HG03571 (cell line): ENCODE measurements around the gene MYOM1.
"Not testable (repeated sequence)": the region's sequence is repeated elsewhere in the genome, so short reads cannot be mapped to it uniquely, and the experiment has no call there.

Experiments
- ATAC-seq: cut with Tn5 transposase; IDR thresholded peaks from one replicate; pipeline ENCODE4 v1.9.1; 2021; ENCODE audit not compliant: unreplicated experiment

Gene MYOM1

DNA sequence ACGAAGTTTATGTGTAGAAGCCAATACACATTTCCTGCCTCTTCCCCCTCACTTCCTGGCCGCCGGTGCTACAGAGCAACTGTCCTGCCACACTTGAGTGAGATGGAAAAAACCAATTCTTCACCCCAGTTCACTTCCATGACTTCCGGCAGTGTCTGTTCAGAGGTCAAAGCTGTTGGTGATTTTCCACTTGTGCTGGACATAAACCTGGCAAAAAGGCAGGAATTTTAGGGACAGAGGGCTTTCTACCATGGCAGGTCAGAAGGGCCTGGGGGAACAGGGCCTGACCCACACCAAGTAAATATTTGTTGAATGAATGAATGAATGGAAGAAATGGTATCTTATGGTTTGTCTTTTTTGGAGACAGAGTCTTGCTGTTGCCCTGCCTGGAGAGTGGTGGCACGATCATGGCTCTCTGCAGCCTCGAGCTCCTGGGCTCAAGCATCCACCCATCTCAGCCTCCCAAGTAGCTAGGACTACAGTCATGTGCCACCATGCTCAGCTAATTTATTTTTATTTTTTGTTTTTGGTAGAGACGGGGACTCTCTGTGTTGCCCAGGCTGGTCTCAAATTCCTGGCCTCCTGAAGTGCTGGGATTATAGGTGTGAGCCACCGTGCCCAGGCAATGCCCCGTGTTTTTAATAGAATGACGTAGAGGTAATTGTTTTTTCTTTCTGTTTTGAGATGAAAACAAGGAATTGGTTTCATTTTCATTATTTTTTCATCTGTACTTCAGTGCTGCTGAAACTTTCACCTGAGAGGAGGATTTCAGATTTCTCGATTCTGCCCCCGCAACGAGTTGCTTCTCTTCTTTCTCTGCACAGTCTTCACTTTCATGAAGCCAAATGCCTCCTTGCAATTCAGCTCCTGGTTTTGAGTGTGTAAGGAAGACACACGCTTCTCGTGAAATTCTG, 158.8 kb downstream of the MYOM1 start:
- ATAC-seq, result no peak

DNA sequence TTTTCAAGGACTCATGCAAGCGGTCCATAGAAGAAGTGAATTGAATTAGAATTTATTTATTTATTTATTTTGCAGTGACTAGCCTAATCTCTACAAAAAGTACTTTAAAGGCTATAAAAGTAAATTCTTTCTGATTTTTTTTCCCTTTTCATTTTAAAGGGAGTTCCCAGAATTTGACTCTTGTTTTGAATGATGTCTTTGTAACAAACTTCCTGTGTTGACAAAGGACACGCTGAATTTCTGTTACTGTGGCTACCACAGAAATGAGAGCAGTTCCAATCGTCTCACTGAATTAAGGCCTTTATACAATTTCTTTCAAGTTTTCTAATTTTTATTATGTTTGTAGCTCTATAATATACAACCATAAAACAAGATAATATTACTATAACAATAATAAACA, 160.5 kb downstream of the MYOM1 start:
- no peak for ATAC-seq

DNA sequence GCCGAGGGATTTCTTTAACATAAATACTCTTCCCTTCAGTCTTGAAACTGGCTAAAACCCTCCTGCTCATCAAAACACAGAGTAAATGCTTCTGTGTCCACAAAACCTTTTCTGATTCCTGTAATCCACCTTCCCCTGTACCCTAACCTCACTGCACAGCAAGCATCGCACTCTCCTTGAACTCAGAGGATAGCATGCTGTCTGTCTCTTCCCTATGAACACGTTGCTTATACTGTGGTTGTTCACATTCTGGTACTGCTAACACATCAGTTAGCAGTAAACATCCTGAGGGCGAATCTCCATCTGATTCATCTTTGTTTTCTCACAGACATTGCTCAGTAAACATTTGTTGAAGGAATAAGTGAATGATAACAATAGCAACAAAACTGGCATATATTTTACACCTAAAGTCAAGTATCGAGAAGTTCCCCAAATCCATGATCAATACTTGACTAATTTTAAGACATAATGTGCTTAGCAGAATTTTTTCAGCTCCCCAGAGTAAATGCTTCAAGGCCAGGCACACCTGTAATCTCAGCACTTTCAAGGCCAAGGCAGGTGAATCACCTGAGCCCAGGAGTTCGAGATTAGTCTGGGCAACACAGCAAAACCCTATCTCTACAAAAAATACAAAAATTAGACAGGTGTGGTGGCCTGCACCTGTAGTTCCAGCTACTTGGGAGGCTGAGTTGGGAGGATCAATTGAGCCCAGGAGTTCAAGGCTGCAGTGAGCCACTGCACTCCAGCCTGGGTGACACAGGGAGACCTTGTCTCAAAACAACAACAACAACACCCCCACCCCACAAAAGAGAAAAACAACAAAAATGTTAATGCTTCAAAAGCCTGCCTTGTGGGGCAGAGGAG, 161.2 kb downstream of the MYOM1 start:
- ATAC-seq, result no peak

DNA sequence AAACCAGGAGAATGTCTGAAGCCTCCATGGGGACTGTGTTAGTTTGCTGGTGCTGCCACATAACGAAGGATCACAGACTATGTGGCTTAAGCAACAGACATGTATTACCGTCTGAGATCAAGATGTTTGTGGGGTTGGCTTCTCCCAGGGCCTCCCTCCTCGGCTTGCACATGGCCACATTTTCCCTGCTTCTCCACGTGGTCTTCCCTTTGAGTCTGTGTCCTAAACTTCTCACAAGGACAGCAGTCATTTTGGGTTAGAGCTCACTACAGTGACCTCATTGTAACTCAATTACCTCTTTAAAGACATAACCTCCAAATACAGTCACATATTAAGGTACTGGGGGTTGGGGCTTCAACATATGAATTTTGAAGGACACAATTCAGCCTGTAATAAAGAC, 162.2 kb downstream of the MYOM1 start:
- ATAC-seq, result no peak

DNA sequence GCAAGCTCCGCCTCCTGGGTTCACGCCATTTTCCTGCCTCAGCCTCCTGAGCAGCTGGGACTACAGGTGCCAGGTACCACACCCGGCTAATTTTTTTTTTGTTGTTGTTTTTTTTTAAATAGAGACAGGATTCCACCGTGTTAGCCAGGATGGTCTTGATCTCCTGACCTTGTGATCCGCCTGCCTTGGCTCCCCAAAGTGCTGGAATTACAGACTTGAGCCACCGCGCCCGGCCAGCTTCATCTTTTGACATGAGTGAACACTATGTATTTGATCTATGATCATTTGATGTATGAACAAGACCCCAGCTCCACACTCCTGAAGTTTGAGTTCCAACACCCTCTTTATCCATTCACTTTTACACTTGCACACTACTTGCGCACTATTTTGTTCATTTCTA, 163.5 kb downstream of the MYOM1 start:
- no peak for ATAC-seq

DNA sequence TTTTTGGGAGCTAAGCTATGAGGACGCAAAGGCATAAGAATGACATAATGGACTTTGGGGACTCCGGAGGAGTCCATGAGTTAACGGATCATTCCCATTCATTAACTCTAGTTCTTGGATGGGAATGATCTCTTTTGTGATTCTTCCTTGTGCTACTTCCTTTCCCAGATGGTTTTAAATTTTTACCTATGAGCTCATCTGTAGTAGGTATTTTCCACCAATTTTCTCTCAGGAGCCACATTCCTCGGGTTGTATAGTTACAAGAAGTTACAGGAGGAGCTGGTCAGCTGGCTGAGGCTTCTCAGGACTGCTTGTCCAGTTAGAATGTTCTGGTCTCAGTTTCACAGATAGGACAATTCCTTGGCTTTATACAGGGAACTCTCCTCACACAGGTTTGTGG, 164.0 kb downstream of the MYOM1 start:
- no peak for ATAC-seq

DNA sequence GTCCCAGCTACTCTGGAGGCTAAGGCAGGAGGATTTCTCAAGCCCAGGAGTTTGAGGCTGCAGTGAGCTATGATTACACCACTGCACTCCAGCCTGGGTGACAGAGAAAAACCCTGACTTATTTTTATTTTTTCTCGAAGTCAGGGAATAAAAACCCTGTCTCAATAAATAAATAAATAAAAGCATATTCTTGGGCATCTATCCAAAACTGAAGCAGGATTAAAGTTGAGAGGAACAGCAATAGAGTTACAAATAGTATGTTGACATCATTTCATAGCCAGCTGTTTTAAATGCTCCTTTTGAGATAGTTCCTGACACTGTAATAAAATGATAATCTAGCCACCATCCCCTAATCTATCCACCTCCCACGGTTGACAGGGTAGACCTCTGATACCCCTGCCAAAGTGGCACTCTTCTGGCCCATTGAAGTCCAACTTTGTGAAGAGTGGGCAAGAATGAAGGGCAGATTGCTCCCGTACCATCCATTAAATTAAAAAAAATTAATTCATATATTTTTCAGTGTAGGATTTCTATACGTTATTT, 164.5 kb downstream of the MYOM1 start:
- ATAC-seq, result no peak

DNA sequence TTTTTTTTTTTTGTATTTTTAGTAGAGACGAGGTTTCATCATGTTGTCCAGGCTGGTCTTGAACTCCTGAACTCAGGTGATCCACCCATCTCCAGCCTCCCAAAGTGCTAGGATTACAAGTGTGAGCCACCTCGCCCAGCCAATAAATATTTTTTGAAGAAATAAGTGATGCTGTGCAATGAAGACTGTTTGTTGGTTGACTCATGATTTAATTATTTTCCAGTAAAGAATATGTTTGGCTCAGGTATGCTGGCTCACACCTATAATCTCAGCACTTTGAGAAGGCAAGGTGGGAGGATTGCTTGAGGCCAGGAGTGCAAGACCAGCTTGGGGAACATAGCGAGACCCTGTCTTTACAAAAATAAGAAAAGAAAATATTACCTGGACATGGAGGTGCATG, 165.0 kb downstream of the MYOM1 start:
- no peak for ATAC-seq

DNA sequence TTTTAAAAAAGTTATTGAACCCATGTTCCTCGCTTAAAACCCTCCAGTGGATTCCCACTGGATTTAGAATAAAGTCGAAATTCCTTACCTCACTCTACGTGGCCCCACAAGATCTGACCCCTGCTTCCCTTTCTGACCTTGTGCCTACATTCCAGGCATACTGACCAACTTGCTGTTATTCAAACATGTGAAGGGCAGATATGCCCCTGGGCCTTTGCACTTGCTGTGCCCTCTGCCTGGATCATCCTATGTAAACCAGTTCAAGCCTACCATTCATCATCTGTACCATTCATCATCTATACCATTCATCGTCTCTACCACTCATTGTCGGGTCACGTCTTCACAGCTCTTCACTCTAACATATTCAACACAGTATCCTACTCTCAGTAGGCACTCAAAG, 165.6 kb downstream of the MYOM1 start:
- no peak for ATAC-seq

DNA sequence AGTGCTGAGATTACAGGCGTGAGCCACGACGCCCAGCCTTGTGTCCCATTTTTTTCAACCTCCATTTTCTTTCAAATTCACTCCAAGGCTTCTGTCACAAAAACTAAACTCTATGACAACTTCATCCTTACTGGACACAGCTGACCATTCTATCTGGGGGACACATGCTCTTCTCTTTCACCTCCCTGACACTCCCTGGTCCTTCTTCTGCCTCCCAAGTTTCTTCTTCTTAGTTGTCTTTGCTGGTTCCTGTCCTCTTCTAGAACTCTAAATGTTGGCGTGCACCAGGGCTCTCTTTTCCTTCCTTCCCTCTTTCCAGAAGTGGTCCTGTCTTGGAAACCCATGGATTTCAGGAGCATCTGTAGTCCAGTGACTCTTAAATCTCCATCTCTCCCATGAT, 166.7 kb downstream of the MYOM1 start:
- no peak for ATAC-seq

DNA sequence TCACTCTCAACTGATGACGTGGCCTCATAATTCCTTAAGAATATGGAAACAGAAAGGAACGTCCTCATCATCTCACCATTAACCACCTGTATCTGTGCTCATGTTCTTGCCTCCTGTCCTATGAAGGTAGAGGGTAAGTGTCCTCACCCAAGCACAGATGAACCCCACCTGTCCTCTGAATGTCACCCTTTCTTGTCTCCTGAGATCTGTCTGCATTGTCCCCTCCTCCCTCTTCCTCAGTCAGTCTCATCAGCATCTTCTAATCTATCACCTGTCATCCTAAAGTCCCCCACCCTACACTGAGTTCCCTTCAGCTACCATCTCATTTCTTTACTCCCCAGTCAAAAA, 167.4 kb downstream of the MYOM1 start:
- no peak for ATAC-seq

DNA sequence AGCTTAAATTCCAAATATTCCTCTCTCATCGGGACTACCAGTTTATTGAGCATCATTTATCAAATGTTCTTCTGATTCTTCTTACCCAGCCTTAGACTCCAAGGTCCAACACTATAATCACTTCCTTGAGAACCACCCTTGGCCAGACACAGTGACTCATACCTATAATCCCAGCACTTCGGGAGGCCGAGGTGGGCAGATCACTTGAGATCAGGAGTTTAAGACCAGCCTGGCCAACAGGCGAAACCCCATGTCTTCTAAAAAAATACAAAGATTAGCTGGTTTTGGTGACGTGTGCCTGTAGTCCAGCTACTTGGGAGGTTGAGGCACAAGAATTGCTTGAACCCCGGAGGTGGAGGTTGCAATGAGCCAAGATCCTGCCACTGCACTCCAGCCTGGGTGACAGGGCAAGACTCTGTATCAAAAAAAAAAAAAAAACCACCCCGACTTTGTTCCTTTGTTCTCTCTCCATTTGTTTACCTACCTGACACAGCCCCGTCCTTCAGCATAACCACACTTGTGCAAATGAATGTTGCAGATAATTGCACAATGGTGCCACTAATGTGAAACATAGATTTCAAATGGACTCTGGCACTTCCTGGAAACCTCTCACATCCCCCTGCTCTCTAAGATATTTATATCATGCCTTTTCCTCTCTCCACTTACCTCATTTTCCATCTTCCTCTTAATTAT, 167.9 kb downstream of the MYOM1 start:
- no peak for ATAC-seq

DNA sequence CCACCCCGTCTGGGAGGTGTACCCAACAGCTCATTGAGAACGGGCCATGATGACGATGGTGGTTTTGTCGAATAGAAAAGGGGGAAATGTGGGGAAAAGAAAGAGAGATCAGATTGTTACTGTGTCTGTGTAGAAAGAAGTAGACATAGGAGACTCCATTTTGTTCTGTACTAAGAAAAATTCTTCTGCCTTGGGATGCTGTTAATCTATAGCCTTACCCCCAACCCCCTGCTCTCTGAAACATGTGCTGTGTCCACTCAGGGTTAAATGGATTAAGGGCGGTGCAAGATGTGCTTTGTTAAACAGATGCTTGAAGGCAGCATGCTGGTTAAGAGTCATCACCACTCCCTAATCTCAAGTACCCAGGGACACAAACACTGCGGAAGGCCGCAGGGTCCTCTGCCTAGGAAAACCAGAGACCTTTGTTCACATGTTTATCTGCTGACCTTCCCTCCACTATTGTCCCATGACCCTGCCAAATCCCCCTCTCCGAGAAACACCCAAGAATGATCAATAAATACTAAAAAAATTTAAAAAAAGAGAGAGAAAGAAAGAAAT, 169.8 kb downstream of the MYOM1 start:
- ATAC-seq, result not testable (repeated sequence)

DNA sequence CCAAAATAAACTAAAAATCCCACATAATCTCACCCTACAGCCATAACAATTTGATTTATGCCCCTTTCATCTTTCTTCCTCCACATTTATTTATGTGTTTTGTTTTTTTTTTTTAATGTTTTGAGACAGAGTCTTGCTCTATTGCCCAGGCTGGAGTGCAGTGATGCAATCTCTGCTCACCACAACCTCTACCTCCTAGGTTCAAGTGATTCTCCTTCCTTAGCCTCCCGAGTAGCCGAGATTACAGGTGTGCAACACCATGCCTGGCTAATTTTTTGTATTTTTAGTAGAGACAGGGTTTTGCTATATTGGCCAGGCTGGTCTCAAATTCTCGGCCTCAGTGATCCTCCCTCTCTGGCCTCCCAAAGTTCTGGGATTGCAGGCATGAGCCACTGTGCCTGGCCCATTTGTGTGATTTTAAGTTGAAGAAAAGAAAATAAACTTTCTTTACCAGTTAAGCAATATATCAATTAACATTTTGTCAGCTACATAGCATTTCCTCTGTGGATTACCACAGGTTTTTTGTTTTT, 170.9 kb downstream of the MYOM1 start:
- ATAC-seq, result no peak

DNA sequence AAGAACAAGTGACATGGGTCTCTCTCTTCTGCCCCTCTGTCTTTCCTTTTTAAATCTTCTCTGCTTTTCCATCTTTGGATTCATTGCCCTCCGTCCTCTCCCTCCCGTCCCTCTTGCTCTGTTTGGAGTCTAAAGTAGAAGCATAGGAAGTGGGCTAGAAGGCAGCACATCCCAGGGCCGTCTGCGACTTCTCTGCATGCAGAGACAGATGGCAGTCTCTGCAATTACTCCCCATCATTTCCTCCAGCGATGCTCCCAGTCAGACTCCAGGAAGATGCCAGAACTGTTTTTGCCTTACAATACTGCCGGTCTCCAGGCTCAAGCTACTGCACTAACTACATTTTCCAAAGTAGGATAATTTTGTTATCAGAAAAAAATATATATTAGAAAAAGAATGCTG, 171.6 kb downstream of the MYOM1 start:
- no peak for ATAC-seq

DNA sequence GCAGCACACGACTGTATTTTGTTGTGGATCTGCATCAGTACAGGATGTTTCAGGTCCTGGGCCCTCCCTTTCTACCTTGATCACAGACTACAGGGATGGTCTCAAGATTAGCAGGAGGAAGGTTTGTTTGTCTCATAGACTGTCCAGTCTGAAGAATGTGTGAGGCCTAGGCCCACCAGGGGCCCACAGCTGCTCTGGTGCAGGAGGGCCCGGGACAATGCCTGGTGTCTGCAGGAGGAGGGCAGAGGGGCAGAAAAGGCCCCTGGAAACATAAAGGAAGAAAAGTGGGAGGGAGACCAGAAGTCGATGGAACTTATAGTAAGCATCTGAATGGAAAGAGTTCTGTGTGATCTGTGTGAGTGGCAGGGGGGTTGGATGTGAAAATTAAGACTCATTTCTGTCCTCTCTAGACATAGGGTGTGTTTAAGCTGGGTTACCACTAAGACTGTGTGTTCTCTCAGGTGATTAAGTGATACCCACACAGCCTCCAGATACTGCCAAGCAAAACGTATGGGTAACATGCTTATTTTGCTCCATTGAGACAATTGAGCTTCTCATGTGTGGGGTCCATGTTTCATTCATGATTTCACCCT, 173.5 kb downstream of the MYOM1 start:
- no peak for ATAC-seq

DNA sequence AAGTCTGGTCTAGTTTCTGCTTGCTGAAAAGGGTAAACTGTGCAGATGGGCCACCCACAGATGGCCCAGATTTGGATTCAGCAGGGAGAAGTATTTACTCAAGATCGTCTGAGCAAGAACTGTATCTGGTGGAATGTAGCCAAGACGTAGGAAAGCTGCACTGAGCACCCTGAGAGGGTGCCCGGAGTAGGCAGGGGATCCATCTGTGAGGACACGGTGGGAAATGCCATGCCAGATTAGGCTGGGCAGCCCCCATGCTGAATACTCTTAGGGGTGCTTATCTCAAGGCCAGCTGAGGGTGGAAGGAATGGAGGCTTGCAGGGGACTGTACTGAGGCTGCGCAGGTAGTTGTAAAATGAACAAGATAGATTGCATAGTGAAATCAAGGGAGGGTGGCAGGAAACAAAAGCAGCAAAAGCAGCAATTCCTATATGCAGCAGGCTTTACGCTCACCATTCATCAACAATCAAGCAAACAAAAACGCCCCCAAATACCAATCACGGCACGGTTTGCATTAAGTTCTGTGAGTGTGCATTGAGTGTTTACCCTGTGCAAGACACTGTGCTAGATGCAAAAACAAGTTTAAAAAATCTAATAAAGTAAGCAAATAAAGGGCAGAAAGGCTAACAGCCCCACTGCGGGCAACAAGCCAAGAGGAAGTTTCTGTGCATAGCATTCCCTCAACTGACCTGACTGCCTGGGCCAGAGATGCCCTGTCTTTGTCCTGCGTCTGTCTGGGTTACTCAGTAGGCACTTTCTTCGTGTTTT, 174.7 kb downstream of the MYOM1 start:
- ATAC-seq, result no peak

DNA sequence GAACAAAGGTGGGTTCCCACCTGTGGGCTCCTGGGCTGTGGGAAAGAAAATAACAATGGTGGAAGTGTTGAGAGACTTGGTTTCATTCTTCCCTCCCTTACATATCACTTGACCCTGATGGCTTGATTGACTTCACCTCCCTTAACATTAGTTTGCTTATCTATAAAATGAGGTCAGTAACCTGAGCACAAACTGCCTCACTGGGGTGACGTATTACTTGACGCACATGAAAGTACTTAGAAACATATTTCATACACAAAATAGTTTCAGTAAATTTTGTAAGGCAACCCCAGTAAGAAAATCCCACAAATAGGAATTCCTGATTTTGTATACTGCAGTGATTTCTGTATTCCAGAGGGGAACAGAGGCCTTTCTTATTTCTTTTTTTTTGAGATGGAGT, 177.4 kb downstream of the MYOM1 start:
- no peak for ATAC-seq

DNA sequence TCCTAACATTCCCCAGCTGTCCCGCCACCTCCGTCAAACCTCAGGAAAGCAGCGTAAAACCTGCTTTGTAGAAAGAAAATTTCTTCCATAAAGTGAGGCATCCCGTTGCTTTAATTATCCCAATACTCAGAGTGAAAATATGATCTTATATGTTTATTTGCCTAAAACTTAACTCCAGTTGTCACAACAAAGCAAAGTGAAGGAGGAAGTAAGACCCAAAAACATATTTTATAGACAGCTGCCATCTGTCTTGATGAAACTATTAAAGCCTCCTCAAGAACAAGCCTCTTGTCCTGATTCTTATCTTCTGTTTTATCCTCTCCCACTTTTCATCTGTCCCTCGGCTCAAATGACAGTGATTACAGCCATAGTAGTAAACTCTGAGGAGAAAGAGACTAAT, 177.9 kb downstream of the MYOM1 start:
- ATAC-seq, result no peak

DNA sequence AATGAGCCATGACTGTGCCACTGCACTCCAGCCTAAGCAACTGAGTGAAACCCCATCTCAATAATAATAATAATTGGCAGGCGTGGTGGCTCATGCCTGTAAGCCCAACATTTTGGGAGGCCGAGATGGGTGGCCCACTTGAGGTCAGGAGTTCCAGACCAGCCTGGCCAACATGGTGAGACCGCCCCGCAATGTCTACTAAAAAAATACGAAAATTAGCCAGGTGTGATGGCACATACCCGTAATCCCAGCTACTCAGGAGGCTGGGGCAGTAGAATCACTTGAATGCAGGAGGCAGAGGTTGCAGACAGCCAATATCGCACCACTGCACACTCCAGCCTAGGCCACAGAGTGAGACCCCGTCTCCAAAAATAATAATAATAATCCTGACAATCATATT, 178.9 kb downstream of the MYOM1 start:
- ATAC-seq, result no peak
